Panc1 (cell line): ENCODE measurements around the gene XG.
A peak's percentile ranks its signal among the peaks of the same experiment; 100 is the strongest.
"Not testable (repeated sequence)": the region's sequence is repeated elsewhere in the genome, so short reads cannot be mapped to it uniquely, and the experiment has no call there.

Experiments used
- TF ChIP-seq, protein P1 (sequence below): fragments of 450-650 bp; IDR thresholded peaks from 2 replicates; pipeline ENCODE4 v1.5.1; 2017; ENCODE audit warnings: mild to moderate bottlenecking
- TF ChIP-seq, protein P2 (sequence below), 2 experiments: IDR thresholded peaks; 2 replicates each; pipeline ENCODE4 v1.6.1; 2011 to 2012; ENCODE audit warnings: low read depth in 2 of 2, control low read depth in 1 of 2, low read length in 1 of 2, mild to moderate bottlenecking in 1 of 2, moderate library complexity in 1 of 2; ENCODE audit not compliant: insufficient read depth in 1 of 2

DNA sequence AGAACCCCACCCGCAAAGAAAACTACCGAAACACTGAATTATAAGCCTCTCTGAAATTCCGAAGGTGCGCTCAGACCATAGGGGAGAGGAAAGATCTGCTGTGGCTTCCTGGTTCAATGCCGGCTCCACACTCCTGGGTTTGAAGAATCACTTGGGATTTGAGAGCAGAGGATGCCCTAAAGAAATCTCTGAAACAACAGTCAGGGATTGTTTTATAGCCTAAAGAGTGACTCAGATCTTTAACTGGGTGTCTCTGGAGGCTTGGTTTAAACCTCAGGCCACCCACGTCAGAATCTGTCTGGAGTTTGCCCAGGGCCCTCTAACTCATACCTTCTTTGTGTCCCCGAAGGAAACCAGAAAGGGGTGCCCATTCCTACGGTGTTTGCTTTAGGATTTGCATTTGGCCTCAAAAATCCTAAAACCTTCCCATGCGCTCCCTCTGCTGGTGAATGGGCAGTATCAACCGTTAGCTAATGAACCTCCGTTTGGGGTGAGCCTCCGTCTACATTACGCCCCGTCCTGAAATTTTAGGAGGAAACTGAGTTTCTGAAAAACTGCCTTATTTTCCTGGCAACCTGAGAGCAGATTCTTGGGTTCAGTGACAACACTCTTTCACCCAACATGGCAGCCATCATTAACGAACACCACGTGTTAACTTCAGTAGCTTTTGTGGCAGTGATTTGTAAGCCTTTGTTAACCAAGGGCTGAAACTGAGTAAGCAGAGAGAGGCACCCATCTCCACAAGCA lies 60.5 kb downstream of the XG start:
- TF ChIP-seq, protein P1, sequence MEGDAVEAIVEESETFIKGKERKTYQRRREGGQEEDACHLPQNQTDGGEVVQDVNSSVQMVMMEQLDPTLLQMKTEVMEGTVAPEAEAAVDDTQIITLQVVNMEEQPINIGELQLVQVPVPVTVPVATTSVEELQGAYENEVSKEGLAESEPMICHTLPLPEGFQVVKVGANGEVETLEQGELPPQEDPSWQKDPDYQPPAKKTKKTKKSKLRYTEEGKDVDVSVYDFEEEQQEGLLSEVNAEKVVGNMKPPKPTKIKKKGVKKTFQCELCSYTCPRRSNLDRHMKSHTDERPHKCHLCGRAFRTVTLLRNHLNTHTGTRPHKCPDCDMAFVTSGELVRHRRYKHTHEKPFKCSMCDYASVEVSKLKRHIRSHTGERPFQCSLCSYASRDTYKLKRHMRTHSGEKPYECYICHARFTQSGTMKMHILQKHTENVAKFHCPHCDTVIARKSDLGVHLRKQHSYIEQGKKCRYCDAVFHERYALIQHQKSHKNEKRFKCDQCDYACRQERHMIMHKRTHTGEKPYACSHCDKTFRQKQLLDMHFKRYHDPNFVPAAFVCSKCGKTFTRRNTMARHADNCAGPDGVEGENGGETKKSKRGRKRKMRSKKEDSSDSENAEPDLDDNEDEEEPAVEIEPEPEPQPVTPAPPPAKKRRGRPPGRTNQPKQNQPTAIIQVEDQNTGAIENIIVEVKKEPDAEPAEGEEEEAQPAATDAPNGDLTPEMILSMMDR, result peak; percentile 75
- TF ChIP-seq, protein P2, sequence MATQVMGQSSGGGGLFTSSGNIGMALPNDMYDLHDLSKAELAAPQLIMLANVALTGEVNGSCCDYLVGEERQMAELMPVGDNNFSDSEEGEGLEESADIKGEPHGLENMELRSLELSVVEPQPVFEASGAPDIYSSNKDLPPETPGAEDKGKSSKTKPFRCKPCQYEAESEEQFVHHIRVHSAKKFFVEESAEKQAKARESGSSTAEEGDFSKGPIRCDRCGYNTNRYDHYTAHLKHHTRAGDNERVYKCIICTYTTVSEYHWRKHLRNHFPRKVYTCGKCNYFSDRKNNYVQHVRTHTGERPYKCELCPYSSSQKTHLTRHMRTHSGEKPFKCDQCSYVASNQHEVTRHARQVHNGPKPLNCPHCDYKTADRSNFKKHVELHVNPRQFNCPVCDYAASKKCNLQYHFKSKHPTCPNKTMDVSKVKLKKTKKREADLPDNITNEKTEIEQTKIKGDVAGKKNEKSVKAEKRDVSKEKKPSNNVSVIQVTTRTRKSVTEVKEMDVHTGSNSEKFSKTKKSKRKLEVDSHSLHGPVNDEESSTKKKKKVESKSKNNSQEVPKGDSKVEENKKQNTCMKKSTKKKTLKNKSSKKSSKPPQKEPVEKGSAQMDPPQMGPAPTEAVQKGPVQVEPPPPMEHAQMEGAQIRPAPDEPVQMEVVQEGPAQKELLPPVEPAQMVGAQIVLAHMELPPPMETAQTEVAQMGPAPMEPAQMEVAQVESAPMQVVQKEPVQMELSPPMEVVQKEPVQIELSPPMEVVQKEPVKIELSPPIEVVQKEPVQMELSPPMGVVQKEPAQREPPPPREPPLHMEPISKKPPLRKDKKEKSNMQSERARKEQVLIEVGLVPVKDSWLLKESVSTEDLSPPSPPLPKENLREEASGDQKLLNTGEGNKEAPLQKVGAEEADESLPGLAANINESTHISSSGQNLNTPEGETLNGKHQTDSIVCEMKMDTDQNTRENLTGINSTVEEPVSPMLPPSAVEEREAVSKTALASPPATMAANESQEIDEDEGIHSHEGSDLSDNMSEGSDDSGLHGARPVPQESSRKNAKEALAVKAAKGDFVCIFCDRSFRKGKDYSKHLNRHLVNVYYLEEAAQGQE (IDR thresholded peaks at IDR 0.05; ENCODE audit: insufficient read depth in 1 of 2, low read depth in 2 of 2, low read length in 1 of 2), result not testable (repeated sequence)
